Measurements from ENCODE around the gene LRMDA.

Gene LRMDA

GRCh38 chr10:75404815-75405597, 26.4 kb upstream of the LRMDA start (continued):
- no peak for TF ChIP-seq ZNF510 (tag by site-specific recombination; IDR thresholded peaks at IDR 0.05; ENCODE audit: insufficient replicate concordance)
- TF ChIP-seq ZNF558 (tag by site-specific recombination; IDR thresholded peaks at IDR 0.05), result no peak
- no peak for TF ChIP-seq ZNF146 (tag by site-specific recombination; IDR thresholded peaks at IDR 0.05)
- TF ChIP-seq GLIS1 (tag by site-specific recombination; IDR thresholded peaks at IDR 0.05), result no peak
- TF ChIP-seq IKZF3 (tag by site-specific recombination; IDR thresholded peaks at IDR 0.05), result no peak
- no peak for TF ChIP-seq ZNF169 (tag by site-specific recombination; IDR thresholded peaks at IDR 0.05)
- no peak for TF ChIP-seq ZNF114 (tag by site-specific recombination; IDR thresholded peaks at IDR 0.05)
- TF ChIP-seq, protein P1, sequence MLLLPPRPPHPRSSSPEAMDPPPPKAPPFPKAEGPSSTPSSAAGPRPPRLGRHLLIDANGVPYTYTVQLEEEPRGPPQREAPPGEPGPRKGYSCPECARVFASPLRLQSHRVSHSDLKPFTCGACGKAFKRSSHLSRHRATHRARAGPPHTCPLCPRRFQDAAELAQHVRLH (tag by site-specific recombination; IDR thresholded peaks at IDR 0.05), result no peak
- no peak for TF ChIP-seq ZNF830 (tag by site-specific recombination; IDR thresholded peaks at IDR 0.05; ENCODE audit: low read depth)
- TF ChIP-seq ZNF248 (tag by site-specific recombination; IDR thresholded peaks at IDR 0.05), result no peak
- no peak for TF ChIP-seq ZNF677 (tag by site-specific recombination; IDR thresholded peaks at IDR 0.05)
- TF ChIP-seq ZFP69B (tag by site-specific recombination; IDR thresholded peaks at IDR 0.05), result no peak
- TF ChIP-seq ZEB2 (tag by site-specific recombination; IDR thresholded peaks at IDR 0.05), result peak; percentile 78
- no peak for TF ChIP-seq ZSCAN23 (tag by site-specific recombination; IDR thresholded peaks at IDR 0.05)
- TF ChIP-seq, protein P2, sequence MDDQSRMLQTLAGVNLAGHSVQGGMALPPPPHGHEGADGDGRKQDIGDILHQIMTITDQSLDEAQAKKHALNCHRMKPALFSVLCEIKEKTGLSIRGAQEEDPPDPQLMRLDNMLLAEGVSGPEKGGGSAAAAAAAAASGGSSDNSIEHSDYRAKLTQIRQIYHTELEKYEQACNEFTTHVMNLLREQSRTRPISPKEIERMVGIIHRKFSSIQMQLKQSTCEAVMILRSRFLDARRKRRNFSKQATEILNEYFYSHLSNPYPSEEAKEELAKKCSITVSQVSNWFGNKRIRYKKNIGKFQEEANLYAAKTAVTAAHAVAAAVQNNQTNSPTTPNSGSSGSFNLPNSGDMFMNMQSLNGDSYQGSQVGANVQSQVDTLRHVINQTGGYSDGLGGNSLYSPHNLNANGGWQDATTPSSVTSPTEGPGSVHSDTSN (CRISPR knock-in tag; IDR thresholded peaks at IDR 0.05), result no peak
- TF ChIP-seq, protein P3, sequence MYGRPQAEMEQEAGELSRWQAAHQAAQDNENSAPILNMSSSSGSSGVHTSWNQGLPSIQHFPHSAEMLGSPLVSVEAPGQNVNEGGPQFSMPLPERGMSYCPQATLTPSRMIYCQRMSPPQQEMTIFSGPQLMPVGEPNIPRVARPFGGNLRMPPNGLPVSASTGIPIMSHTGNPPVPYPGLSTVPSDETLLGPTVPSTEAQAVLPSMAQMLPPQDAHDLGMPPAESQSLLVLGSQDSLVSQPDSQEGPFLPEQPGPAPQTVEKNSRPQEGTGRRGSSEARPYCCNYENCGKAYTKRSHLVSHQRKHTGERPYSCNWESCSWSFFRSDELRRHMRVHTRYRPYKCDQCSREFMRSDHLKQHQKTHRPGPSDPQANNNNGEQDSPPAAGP (tag by site-specific recombination; IDR thresholded peaks at IDR 0.05), result peak; percentile 58; the same call in 1 of the 2 replicates
- TF ChIP-seq ZNF324 (tag by site-specific recombination; IDR thresholded peaks at IDR 0.05), result no peak
- no peak for TF ChIP-seq ZNF214 (tag by site-specific recombination; IDR thresholded peaks at IDR 0.05; ENCODE audit: borderline replicate concordance)
- no peak for TF ChIP-seq ZNF561 (tag by site-specific recombination; IDR thresholded peaks at IDR 0.05; ENCODE audit: borderline replicate concordance)
- no peak for TF ChIP-seq ZNF24 (tag by site-specific recombination; IDR thresholded peaks at IDR 0.05)
- TF ChIP-seq KLF10 (tag by site-specific recombination; IDR thresholded peaks at IDR 0.05), result no peak; the same call in 1 of the 2 replicates
- no peak for TF ChIP-seq ZNF654 (tag by site-specific recombination; IDR thresholded peaks at IDR 0.05; ENCODE audit: low read depth)
- TF ChIP-seq HOXA7 (CRISPR knock-in tag; IDR thresholded peaks at IDR 0.05; ENCODE audit: borderline replicate concordance), result no peak
- TF ChIP-seq, protein P4, sequence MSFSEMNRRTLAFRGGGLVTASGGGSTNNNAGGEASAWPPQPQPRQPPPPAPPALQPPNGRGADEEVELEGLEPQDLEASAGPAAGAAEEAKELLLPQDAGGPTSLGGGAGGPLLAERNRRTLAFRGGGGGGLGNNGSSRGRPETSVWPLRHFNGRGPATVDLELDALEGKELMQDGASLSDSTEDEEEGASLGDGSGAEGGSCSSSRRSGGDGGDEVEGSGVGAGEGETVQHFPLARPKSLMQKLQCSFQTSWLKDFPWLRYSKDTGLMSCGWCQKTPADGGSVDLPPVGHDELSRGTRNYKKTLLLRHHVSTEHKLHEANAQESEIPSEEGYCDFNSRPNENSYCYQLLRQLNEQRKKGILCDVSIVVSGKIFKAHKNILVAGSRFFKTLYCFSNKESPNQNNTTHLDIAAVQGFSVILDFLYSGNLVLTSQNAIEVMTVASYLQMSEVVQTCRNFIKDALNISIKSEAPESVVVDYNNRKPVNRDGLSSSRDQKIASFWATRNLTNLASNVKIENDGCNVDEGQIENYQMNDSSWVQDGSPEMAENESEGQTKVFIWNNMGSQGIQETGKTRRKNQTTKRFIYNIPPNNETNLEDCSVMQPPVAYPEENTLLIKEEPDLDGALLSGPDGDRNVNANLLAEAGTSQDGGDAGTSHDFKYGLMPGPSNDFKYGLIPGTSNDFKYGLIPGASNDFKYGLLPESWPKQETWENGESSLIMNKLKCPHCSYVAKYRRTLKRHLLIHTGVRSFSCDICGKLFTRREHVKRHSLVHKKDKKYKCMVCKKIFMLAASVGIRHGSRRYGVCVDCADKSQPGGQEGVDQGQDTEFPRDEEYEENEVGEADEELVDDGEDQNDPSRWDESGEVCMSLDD (tag by site-specific recombination; IDR thresholded peaks at IDR 0.05), result no peak
- TF ChIP-seq ZBTB7A (tag by site-specific recombination; IDR thresholded peaks at IDR 0.05; ENCODE audit: low read depth), result no peak
- TF ChIP-seq ZNF707 (tag by site-specific recombination; IDR thresholded peaks at IDR 0.05), result no peak
- TF ChIP-seq, protein P5, sequence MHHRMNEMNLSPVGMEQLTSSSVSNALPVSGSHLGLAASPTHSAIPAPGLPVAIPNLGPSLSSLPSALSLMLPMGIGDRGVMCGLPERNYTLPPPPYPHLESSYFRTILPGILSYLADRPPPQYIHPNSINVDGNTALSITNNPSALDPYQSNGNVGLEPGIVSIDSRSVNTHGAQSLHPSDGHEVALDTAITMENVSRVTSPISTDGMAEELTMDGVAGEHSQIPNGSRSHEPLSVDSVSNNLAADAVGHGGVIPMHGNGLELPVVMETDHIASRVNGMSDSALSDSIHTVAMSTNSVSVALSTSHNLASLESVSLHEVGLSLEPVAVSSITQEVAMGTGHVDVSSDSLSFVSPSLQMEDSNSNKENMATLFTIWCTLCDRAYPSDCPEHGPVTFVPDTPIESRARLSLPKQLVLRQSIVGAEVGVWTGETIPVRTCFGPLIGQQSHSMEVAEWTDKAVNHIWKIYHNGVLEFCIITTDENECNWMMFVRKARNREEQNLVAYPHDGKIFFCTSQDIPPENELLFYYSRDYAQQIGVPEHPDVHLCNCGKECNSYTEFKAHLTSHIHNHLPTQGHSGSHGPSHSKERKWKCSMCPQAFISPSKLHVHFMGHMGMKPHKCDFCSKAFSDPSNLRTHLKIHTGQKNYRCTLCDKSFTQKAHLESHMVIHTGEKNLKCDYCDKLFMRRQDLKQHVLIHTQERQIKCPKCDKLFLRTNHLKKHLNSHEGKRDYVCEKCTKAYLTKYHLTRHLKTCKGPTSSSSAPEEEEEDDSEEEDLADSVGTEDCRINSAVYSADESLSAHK (tag by site-specific recombination; IDR thresholded peaks at IDR 0.05), result no peak
- TF ChIP-seq, protein P6, sequence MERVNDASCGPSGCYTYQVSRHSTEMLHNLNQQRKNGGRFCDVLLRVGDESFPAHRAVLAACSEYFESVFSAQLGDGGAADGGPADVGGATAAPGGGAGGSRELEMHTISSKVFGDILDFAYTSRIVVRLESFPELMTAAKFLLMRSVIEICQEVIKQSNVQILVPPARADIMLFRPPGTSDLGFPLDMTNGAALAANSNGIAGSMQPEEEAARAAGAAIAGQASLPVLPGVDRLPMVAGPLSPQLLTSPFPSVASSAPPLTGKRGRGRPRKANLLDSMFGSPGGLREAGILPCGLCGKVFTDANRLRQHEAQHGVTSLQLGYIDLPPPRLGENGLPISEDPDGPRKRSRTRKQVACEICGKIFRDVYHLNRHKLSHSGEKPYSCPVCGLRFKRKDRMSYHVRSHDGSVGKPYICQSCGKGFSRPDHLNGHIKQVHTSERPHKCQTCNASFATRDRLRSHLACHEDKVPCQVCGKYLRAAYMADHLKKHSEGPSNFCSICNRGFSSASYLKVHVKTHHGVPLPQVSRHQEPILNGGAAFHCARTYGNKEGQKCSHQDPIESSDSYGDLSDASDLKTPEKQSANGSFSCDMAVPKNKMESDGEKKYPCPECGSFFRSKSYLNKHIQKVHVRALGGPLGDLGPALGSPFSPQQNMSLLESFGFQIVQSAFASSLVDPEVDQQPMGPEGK (tag by site-specific recombination; IDR thresholded peaks at IDR 0.05), result no peak
- TF ChIP-seq WT1 (tag by site-specific recombination; IDR thresholded peaks at IDR 0.05), result peak; percentile 85
- peak; percentile 96 for TF ChIP-seq ZNF843 (tag by site-specific recombination; IDR thresholded peaks at IDR 0.05)
